Measurements from ENCODE around the gene IDH2.

Gene IDH2

DNA sequence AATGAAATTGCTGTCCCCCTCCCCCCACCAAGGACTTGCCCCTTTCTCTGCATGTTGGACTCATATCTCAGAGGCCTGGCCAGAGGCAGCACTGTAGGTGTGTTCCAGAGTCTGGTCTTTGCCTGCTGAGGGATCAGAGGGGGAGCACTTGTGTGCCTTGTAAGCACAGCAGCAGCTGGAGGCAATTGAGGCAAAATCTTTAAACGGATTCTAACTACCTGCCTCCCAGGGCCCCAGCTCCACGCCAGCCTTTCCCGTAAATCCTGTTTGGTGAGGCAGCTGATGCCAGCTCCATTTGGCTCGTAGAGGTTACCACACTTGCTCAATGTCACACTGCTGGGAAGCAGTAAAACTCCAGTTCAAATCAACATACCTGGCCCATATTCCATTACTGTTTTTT, 2.3 kb upstream of the IDH2 start (continued):
- TF ChIP-seq, protein P1, sequence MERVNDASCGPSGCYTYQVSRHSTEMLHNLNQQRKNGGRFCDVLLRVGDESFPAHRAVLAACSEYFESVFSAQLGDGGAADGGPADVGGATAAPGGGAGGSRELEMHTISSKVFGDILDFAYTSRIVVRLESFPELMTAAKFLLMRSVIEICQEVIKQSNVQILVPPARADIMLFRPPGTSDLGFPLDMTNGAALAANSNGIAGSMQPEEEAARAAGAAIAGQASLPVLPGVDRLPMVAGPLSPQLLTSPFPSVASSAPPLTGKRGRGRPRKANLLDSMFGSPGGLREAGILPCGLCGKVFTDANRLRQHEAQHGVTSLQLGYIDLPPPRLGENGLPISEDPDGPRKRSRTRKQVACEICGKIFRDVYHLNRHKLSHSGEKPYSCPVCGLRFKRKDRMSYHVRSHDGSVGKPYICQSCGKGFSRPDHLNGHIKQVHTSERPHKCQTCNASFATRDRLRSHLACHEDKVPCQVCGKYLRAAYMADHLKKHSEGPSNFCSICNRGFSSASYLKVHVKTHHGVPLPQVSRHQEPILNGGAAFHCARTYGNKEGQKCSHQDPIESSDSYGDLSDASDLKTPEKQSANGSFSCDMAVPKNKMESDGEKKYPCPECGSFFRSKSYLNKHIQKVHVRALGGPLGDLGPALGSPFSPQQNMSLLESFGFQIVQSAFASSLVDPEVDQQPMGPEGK (CRISPR knock-in tag; IDR thresholded peaks at IDR 0.05; ENCODE audit: borderline replicate concordance), result no peak
- no peak for TF ChIP-seq ZFP30 (CRISPR knock-in tag; IDR thresholded peaks at IDR 0.05)
- TF ChIP-seq TOX (CRISPR knock-in tag; IDR thresholded peaks at IDR 0.05; ENCODE audit: borderline replicate concordance), result no peak

DNA sequence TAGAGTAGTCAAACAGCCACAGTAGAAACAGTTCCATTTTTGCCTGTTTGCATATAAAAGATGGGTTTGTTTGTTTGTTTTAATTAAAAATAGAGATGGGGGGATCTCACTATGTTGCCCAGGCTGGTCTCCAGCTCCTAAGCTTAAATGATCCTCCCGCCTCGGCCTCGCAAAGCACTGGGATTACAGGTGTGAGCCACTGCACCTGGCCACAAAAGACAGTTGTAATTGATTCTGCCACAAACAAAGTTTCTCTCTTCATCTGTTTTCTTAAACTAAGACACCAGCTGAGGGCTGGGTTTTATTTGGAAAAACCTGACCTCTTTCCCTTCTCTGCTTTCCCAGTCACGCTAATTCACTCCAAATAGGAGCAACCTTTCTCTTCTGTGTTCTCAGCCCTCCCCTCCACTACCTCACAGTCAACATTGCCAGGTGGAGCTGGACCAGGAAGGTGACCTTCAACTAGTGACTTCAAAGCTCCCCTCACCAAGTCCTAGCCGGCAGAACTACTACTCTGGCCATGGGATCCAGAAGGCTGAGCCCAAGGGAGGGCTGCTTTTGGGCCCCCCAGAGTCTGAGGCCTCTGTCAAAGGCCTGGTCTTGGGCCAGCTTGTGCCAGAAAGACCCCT, 1.5 kb upstream of the IDH2 start:
- ATAC-seq, result no peak
- TF ChIP-seq ZNF70 (CRISPR knock-in tag; IDR thresholded peaks at IDR 0.05), result no peak
- TF ChIP-seq TCF4 (CRISPR knock-in tag; IDR thresholded peaks at IDR 0.05; ENCODE audit: borderline replicate concordance), result no peak
- TF ChIP-seq, protein P2, sequence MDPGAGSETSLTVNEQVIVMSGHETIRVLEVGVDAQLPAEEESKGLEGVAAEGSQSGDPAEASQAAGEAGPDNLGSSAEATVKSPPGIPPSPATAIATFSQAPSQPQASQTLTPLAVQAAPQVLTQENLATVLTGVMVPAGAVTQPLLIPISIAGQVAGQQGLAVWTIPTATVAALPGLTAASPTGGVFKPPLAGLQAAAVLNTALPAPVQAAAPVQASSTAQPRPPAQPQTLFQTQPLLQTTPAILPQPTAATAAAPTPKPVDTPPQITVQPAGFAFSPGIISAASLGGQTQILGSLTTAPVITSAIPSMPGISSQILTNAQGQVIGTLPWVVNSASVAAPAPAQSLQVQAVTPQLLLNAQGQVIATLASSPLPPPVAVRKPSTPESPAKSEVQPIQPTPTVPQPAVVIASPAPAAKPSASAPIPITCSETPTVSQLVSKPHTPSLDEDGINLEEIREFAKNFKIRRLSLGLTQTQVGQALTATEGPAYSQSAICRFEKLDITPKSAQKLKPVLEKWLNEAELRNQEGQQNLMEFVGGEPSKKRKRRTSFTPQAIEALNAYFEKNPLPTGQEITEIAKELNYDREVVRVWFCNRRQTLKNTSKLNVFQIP (CRISPR knock-in tag; IDR thresholded peaks at IDR 0.05; ENCODE audit: borderline replicate concordance, low read depth), result no peak
- no peak for TF ChIP-seq RARB (CRISPR knock-in tag; IDR thresholded peaks at IDR 0.05)
- TF ChIP-seq PPARA (CRISPR knock-in tag; IDR thresholded peaks at IDR 0.05; ENCODE audit: borderline replicate concordance), result no peak
- no peak for TF ChIP-seq BACH2 (CRISPR knock-in tag; IDR thresholded peaks at IDR 0.05; ENCODE audit: borderline replicate concordance)
- TF ChIP-seq ZC3H10 (CRISPR knock-in tag; IDR thresholded peaks at IDR 0.05), result no peak
- TF ChIP-seq ESRRG (CRISPR knock-in tag; IDR thresholded peaks at IDR 0.05), result no peak
- TF ChIP-seq, protein P3, sequence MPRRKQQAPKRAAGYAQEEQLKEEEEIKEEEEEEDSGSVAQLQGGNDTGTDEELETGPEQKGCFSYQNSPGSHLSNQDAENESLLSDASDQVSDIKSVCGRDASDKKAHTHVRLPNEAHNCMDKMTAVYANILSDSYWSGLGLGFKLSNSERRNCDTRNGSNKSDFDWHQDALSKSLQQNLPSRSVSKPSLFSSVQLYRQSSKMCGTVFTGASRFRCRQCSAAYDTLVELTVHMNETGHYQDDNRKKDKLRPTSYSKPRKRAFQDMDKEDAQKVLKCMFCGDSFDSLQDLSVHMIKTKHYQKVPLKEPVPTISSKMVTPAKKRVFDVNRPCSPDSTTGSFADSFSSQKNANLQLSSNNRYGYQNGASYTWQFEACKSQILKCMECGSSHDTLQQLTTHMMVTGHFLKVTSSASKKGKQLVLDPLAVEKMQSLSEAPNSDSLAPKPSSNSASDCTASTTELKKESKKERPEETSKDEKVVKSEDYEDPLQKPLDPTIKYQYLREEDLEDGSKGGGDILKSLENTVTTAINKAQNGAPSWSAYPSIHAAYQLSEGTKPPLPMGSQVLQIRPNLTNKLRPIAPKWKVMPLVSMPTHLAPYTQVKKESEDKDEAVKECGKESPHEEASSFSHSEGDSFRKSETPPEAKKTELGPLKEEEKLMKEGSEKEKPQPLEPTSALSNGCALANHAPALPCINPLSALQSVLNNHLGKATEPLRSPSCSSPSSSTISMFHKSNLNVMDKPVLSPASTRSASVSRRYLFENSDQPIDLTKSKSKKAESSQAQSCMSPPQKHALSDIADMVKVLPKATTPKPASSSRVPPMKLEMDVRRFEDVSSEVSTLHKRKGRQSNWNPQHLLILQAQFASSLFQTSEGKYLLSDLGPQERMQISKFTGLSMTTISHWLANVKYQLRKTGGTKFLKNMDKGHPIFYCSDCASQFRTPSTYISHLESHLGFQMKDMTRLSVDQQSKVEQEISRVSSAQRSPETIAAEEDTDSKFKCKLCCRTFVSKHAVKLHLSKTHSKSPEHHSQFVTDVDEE (CRISPR knock-in tag; IDR thresholded peaks at IDR 0.05), result no peak
- no peak for TF ChIP-seq ZNF8 (CRISPR knock-in tag; IDR thresholded peaks at IDR 0.05)
- TF ChIP-seq, protein P4, sequence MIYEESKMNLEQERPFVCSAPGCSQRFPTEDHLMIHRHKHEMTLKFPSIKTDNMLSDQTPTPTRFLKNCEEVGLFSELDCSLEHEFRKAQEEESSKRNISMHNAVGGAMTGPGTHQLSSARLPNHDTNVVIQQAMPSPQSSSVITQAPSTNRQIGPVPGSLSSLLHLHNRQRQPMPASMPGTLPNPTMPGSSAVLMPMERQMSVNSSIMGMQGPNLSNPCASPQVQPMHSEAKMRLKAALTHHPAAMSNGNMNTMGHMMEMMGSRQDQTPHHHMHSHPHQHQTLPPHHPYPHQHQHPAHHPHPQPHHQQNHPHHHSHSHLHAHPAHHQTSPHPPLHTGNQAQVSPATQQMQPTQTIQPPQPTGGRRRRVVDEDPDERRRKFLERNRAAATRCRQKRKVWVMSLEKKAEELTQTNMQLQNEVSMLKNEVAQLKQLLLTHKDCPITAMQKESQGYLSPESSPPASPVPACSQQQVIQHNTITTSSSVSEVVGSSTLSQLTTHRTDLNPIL (CRISPR knock-in tag; IDR thresholded peaks at IDR 0.05; ENCODE audit: low read depth), result no peak
- no peak for TF ChIP-seq ZNF565 (CRISPR knock-in tag; conservative IDR thresholded peaks at IDR 0.05; ENCODE audit: low read depth)
- no peak for TF ChIP-seq ISL1 (CRISPR knock-in tag; IDR thresholded peaks at IDR 0.05)
- no peak for TF ChIP-seq ARNTL (CRISPR knock-in tag; IDR thresholded peaks at IDR 0.05; ENCODE audit: borderline replicate concordance, low read depth)
- TF ChIP-seq, protein P1 (CRISPR knock-in tag; IDR thresholded peaks at IDR 0.05; ENCODE audit: borderline replicate concordance), result no peak
- TF ChIP-seq, protein P5, sequence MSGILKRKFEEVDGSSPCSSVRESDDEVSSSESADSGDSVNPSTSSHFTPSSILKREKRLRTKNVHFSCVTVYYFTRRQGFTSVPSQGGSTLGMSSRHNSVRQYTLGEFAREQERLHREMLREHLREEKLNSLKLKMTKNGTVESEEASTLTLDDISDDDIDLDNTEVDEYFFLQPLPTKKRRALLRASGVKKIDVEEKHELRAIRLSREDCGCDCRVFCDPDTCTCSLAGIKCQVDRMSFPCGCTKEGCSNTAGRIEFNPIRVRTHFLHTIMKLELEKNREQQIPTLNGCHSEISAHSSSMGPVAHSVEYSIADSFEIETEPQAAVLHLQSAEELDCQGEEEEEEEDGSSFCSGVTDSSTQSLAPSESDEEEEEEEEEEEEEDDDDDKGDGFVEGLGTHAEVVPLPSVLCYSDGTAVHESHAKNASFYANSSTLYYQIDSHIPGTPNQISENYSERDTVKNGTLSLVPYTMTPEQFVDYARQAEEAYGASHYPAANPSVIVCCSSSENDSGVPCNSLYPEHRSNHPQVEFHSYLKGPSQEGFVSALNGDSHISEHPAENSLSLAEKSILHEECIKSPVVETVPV (CRISPR knock-in tag; IDR thresholded peaks at IDR 0.05), result no peak
- no peak for TF ChIP-seq TOX (CRISPR knock-in tag; IDR thresholded peaks at IDR 0.05; ENCODE audit: borderline replicate concordance)
